ENCODE data around the gene ARHGEF33.

DNA sequence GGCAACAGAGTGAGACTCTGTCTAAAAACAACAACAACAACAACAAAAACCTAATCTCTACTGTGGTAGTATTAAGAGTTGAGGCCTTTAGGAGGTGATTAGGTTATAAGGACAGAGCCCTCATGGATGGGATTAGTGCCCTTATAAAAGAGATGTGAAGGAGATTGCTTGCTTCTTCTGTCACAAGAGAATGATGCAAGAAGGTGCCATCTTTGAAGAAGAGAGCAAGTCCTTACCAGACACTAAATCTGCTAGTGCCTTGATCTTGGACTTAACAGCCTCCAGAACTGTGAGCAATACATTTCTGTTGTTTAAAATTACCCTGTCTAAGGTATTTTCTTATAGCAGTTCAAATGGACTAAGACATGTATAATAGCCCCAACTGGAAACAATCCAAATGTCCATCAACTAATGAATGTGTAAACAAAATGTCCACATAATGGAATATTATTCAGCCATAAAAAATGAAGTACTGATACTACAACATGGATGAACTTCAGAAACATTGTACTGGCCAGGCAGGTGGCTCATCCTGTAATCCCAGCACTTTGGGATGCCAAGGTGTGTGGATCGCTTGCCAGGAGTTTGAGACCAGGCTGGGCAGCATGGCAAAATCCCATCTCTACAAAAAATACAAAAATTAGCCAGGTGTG lies 1.6 kb upstream of the ARHGEF33 start:
- TF ChIP-seq, protein P1, sequence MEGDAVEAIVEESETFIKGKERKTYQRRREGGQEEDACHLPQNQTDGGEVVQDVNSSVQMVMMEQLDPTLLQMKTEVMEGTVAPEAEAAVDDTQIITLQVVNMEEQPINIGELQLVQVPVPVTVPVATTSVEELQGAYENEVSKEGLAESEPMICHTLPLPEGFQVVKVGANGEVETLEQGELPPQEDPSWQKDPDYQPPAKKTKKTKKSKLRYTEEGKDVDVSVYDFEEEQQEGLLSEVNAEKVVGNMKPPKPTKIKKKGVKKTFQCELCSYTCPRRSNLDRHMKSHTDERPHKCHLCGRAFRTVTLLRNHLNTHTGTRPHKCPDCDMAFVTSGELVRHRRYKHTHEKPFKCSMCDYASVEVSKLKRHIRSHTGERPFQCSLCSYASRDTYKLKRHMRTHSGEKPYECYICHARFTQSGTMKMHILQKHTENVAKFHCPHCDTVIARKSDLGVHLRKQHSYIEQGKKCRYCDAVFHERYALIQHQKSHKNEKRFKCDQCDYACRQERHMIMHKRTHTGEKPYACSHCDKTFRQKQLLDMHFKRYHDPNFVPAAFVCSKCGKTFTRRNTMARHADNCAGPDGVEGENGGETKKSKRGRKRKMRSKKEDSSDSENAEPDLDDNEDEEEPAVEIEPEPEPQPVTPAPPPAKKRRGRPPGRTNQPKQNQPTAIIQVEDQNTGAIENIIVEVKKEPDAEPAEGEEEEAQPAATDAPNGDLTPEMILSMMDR (IDR thresholded peaks at IDR 0.05; ENCODE audit: insufficient read depth, low read length, poor library complexity, severe bottlenecking), result no peak
- no peak for TF ChIP-seq EZH2phosphoT487 (conservative IDR thresholded peaks at IDR 0.05; ENCODE audit: low read length)
